ENCODE data around the gene YEATS2. TPM values are rescaled to one million over a fixed set of nuclear protein-coding genes. Genes with fewer than 3 reads are reported as not detected.

YEATS2 gene
- total and polyA plus RNA-seq, 2 donors (not counting 3 experiments of a cell fraction or from before 2014, with no cell fraction given): 30.2 to 59.9 TPM

GRCh38 chr3:183664913-183665381 lies 32.6 kb upstream of the YEATS2 start:
- dilution Hi-C loops (cut with MboI; ENCODE audit: extremely low pct_ligation_motif_present, low sequenced_read_pairs): no loop called here
- H3K79me2 ChIP-seq (ENCODE audit: control insufficient read depth, insufficient read depth, low read length): no peaks in the 10 kb centered on the region
- no peak overlapping the region for H3K27ac ChIP-seq (ENCODE audit: insufficient read depth, low read depth, low read length)
- ChIA-PET CTCF (interaction anchor here (1.2 kb wide), 1 partner anchor 88 kb away, joined by 3 read pairs; no protein-coding TSS in a partner anchor), POLR2A (no interaction called here)
- no peaks in the 10 kb centered on the region for H3K27me3 ChIP-seq (ENCODE audit: control insufficient read depth in 2 of 2, insufficient read depth in 2 of 2, low read length in 2 of 2)
- no peak overlapping the region for H3K4me3 ChIP-seq (replicated peaks in 1 of 3; ENCODE audit: insufficient read depth in 1 of 3, low read depth in 1 of 3, low read length in 3 of 3)
- peaks cover 11% of the 10 kb centered on the region for H3K4me1 ChIP-seq (ENCODE audit: control insufficient read depth, extremely low read depth, insufficient read depth, low read length)
- H3K9ac ChIP-seq (replicated peaks; ENCODE audit: extremely low read depth, insufficient read depth, low read length): no peak overlapping the region
- BruUV-seq (replicated peaks): no TSS peak
- H3K9me1 ChIP-seq (replicated peaks; ENCODE audit: control insufficient read depth, extremely low read depth, insufficient read depth, low read length): no peaks in the 10 kb centered on the region
- FAIRE-seq (peak; percentile 26), DNase-seq (ENCODE audit: low read depth, low spot score) (peak; percentile 63)
- H3K9me3 ChIP-seq (replicated peaks; ENCODE audit: control insufficient read depth, insufficient read depth, low read length): no peaks in the 10 kb centered on the region
- TF ChIP-seq JUN (IDR thresholded peaks at IDR 0.05; ENCODE audit: borderline replicate concordance, insufficient read depth, insufficient read length, low read depth) (no peak), EZH2 (IDR thresholded peaks at IDR 0.05; ENCODE audit: borderline replicate concordance, low read depth, low read length, severe bottlenecking) (no peak), MYC (IDR thresholded peaks at IDR 0.05; ENCODE audit: low read depth, low read length) (no peak), POLR2A (IDR thresholded peaks at IDR 0.05; ENCODE audit: low read depth, low read length) (no peak), GATA2 (IDR thresholded peaks at IDR 0.05; ENCODE audit: insufficient read depth, insufficient read length, low read depth, low read length) (peak; percentile 56), POLR2AphosphoS5 (IDR thresholded peaks at IDR 0.05; ENCODE audit: insufficient read depth, low read depth, low read length) (no peak), CTCF (IDR thresholded peaks at IDR 0.05; ENCODE audit: extremely low read depth in 1 of 2, insufficient read depth in 1 of 2, low read depth in 1 of 2, low read length in 2 of 2) (no peak), FOS (IDR thresholded peaks at IDR 0.05; ENCODE audit: borderline replicate concordance, insufficient read depth, low read length) (peak; percentile 52)
- peak overlapping the region; percentile 82 for H2AFZ ChIP-seq (ENCODE audit: low read depth, low read length)
- H3K36me3 ChIP-seq (ENCODE audit: control insufficient read depth in 2 of 2, extremely low read depth in 1 of 2, insufficient read depth in 2 of 2, low read length in 2 of 2): peaks cover 2 to 6% of the 10 kb centered on the region in 2 experiments
- peaks cover 2% of the 10 kb centered on the region for H4K20me1 ChIP-seq (replicated peaks; ENCODE audit: control insufficient read depth, extremely low read depth, insufficient read depth, low read length)
- peak overlapping the region; percentile 70 for H3K4me2 ChIP-seq (ENCODE audit: insufficient read depth, low read length)
- intact Hi-C loops (cut with micrococcal nuclease): no loop called here
